Activated T-helper 1 cell treated with anti-CD3 and anti-CD28 coated beads, Interleukin-12 subunit alpha, Interleukin-12 subunit beta, Interleukin-2, Interleukin-4 antibody, amounts not matched to agents 30 ng/mL and 10 ng/mL and 1 ng/mL, durations not matched to agents 14 hours and 24 hours and 36 hours (primary cell): ENCODE results near the gene TBX4. TPM values are rescaled to one million over a fixed set of nuclear protein-coding genes. Genes with fewer than 3 reads are reported as not detected.

Experiments
- DNase-seq: peaks from one replicate; pipeline ENCODE4 v3.0.0; 2021; ENCODE audit warnings: low spot score
- H3K27ac Mint-ChIP-seq: one replicate; pipeline ENCODE4 v1.8.0; 2021; ENCODE audit warnings: mild to moderate bottlenecking, mixed read lengths
- H3K27me3 Mint-ChIP-seq: one replicate; pipeline ENCODE4 v1.8.0; 2022; ENCODE audit warnings: mild to moderate bottlenecking, moderate library complexity, mixed read lengths; ENCODE audit not compliant: insufficient read depth
- H3K36me3 Mint-ChIP-seq: one replicate; pipeline ENCODE4 v1.8.0; 2021; ENCODE audit warnings: low read depth, mixed read lengths
- H3K4me1 Mint-ChIP-seq: one replicate; pipeline ENCODE4 v1.8.0; 2021; ENCODE audit warnings: low read depth, mixed read lengths
- H3K4me3 Mint-ChIP-seq: one replicate; pipeline ENCODE4 v1.8.0; 2021; ENCODE audit warnings: mild to moderate bottlenecking, moderate library complexity, mixed read lengths
- H3K9me3 Mint-ChIP-seq: one replicate; pipeline ENCODE4 v1.8.0; 2021; ENCODE audit warnings: mixed read lengths
- intact Hi-C: fragments of 100-400 bp; cut with micrococcal nuclease; formaldehyde crosslinking; loops from one replicate; pipeline ENCODE4 v1.15.1; 2024
- total RNA-seq: library from RNA; stranded (reverse); gene quantifications from 2 replicates; pipeline ENCODE4 v1.2.3, GENCODE V29; 2022

TBX4 gene
- total RNA-seq, 1 donor from 2014 or later = not detected

DNA sequence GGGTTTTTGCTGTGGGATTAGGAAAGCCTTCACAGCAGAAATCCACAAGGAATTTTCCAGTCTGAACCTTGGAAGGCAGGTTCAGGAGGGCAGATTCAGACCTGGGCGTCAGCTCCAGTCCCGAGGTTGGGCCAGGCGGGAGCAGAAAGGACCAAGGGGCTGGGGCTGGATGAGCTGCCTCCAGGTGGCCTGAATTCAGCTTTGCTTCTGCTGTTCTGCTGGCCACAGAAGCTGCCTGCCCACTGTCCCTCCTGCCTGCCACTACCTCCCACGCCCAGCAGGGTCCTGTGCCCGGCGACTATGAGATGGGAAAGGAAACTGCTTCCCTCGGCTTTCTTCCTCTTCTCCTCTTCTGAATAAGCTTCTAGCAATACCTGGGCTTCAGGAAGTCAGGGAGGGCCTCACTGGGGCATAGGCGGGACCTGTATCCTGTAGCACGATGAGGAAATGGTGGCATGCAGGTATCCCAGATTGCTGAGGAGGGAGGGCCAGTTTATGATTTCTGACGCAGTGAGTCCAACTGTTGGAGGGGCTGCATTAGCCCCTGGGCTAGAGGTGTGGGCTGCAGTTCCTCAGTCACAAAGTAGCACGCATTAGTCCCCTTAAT is 18.4 kb downstream of the TBX4 start:
- Mint-ChIP-seq H3K27ac (no peak overlapping the region), H3K9me3 (no peaks in the 10 kb centered on the region), H3K27me3 (peaks cover 17% of the 10 kb centered on the region), H3K4me3 (no peak overlapping the region), H3K36me3 (no peaks in the 10 kb centered on the region), H3K4me1 (no peaks in the 10 kb centered on the region)
- DNase-seq = no peak
- intact Hi-C loops = no loop called here

- Mint-ChIP-seq H3K4me1 (no peaks in the 10 kb centered on the region), H3K4me3 (no peak overlapping the region), H3K9me3 (no peaks in the 10 kb centered on the region), H3K27ac (no peak overlapping the region), H3K27me3 (peaks cover 21% of the 10 kb centered on the region), H3K36me3 (no peaks in the 10 kb centered on the region)
- DNase-seq = no peak
- intact Hi-C loops = no loop called here
Measured at GRCh38 chr17:61474235-61474927, 22.2 kb downstream of the TBX4 start.

GRCh38 chr17:61474934-61475333 is 22.7 kb downstream of the TBX4 start:
- Mint-ChIP-seq H3K36me3 (no peaks in the 10 kb centered on the region), H3K27me3 (peaks cover 21% of the 10 kb centered on the region), H3K4me1 (no peaks in the 10 kb centered on the region), H3K27ac (no peak overlapping the region), H3K4me3 (no peak overlapping the region), H3K9me3 (no peaks in the 10 kb centered on the region)
- no peak for DNase-seq
- intact Hi-C loops = no loop called here

GRCh38 chr17:61475726-61476125 is 23.5 kb downstream of the TBX4 start:
- Mint-ChIP-seq H3K9me3 (no peaks in the 10 kb centered on the region), H3K36me3 (no peaks in the 10 kb centered on the region), H3K27me3 (peaks cover 21% of the 10 kb centered on the region), H3K4me1 (no peaks in the 10 kb centered on the region), H3K4me3 (no peak overlapping the region), H3K27ac (no peak overlapping the region)
- intact Hi-C loops = no loop called here
- DNase-seq = no peak

GRCh38 chr17:61476476-61477203 is 24.4 kb downstream of the TBX4 start:
- Mint-ChIP-seq H3K4me3 (no peak overlapping the region), H3K4me1 (no peaks in the 10 kb centered on the region), H3K27ac (no peak overlapping the region), H3K27me3 (peaks cover 19% of the 10 kb centered on the region), H3K9me3 (no peaks in the 10 kb centered on the region), H3K36me3 (no peaks in the 10 kb centered on the region)
- DNase-seq = no peak
- intact Hi-C loops = no loop called here

GRCh38 chr17:61477204-61477834 is 25.1 kb downstream of the TBX4 start:
- Mint-ChIP-seq H3K9me3 (no peaks in the 10 kb centered on the region), H3K4me3 (no peak overlapping the region), H3K4me1 (no peaks in the 10 kb centered on the region), H3K27me3 (peaks cover 15% of the 10 kb centered on the region), H3K36me3 (no peaks in the 10 kb centered on the region), H3K27ac (no peak overlapping the region)
- DNase-seq = no peak
- intact Hi-C loops = no loop called here

DNA sequence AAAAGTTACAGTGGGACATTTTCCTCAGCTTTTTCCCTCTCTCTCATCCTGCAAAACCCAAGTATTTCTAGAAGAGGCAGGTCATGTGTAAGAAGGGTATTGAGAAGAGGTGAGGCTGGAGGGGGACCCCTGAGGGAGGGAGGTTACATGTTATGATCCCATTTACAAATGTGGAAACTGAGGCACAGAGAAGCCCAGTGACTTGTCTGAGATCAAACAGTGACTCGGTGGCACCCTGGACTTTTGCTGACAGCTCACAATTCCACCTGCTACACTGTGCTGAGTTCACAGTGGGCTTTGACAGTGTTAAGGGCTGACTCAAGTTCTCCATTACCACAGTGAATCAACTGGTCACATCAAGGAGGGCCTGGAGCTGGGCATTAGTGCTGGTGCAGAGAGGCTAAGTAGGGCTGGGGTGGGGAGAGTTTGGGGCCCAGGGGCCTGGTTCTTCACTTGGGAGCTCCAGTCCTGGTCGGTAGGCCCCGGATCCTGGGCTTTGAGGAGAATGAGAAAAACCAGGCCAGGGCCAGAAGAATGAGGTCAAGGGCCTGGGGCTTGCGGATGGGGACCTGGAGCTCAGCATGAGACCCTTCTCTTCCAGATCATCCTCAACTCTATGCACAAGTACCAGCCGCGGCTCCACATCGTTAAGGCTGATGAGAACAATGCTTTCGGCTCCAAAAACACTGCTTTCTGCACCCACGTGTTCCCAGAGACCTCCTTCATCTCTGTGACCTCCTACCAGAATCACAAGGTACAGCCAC is 26.0 kb downstream of the TBX4 start:
- no peaks in the 10 kb centered on the region for H3K36me3 Mint-ChIP-seq
- no peak overlapping the region for H3K27ac Mint-ChIP-seq
- H3K9me3 Mint-ChIP-seq = no peaks in the 10 kb centered on the region
- H3K4me1 Mint-ChIP-seq = no peaks in the 10 kb centered on the region
- H3K4me3 Mint-ChIP-seq = no peak overlapping the region
- no peak for DNase-seq
- peaks cover 10% of the 10 kb centered on the region for H3K27me3 Mint-ChIP-seq
- intact Hi-C loops = no loop called here

DNA sequence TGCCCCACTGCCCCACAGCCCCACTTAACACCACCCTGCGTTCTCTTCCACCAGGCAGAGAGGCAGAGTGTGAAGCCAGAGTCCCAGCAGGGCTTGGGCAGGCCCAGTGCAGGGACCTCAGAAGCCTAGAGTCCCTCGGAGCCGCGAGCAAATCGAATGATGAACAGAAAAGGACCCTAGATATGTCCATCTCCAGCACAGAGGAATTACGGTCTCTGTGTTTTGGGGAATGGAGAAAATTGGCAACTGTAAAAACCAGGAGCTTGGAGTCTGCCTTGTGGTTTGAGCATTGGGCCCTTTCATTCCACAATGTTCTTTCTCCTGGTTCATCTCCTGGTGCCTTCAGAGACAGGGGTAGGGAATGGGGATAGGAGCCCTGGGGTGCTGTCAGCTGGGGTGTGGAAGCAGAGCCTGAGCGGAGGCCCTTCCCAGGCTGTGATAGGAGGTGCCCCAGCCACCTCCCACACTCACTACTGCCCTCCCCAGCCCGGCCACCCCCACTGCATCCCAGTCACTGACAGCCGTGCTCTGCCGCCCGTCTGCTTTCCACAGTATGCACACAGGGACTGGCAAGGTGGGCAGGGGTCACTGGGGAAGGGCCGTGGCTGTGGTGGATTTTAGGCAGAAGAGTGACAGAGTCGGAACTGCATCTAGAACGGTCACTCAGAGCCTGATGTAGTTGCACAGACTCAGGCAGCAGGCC is 26.7 kb downstream of the TBX4 start:
- H3K4me1 Mint-ChIP-seq = no peaks in the 10 kb centered on the region
- H3K36me3 Mint-ChIP-seq = no peaks in the 10 kb centered on the region
- no peak overlapping the region for H3K27ac Mint-ChIP-seq
- H3K27me3 Mint-ChIP-seq = peaks cover 10% of the 10 kb centered on the region
- DNase-seq = no peak
- intact Hi-C loops = no loop called here
- H3K9me3 Mint-ChIP-seq = no peaks in the 10 kb centered on the region
- H3K4me3 Mint-ChIP-seq = no peak overlapping the region

- no peak for DNase-seq
- no peak overlapping the region for H3K4me3 Mint-ChIP-seq
- no peaks in the 10 kb centered on the region for H3K36me3 Mint-ChIP-seq
- H3K4me1 Mint-ChIP-seq = no peaks in the 10 kb centered on the region
- no peaks in the 10 kb centered on the region for H3K9me3 Mint-ChIP-seq
- intact Hi-C loops = no loop called here
- H3K27me3 Mint-ChIP-seq = peaks cover 6% of the 10 kb centered on the region
- no peak overlapping the region for H3K27ac Mint-ChIP-seq
Measured at GRCh38 chr17:61479493-61480413, 27.5 kb downstream of the TBX4 start.

GRCh38 chr17:61480414-61480807 is 28.2 kb downstream of the TBX4 start:
- DNase-seq = no peak
- intact Hi-C loops = no loop called here
- peaks cover 8% of the 10 kb centered on the region for H3K27me3 Mint-ChIP-seq
- no peaks in the 10 kb centered on the region for H3K4me1 Mint-ChIP-seq
- no peaks in the 10 kb centered on the region for H3K36me3 Mint-ChIP-seq
- no peaks in the 10 kb centered on the region for H3K9me3 Mint-ChIP-seq
- H3K27ac Mint-ChIP-seq = no peak overlapping the region
- no peak overlapping the region for H3K4me3 Mint-ChIP-seq

GRCh38 chr17:61481421-61481820 is 29.2 kb downstream of the TBX4 start:
- Mint-ChIP-seq H3K9me3 (no peaks in the 10 kb centered on the region), H3K4me1 (no peaks in the 10 kb centered on the region), H3K27ac (no peak overlapping the region), H3K27me3 (peaks cover 7% of the 10 kb centered on the region), H3K4me3 (no peak overlapping the region), H3K36me3 (no peaks in the 10 kb centered on the region)
- intact Hi-C loops = no loop called here
- DNase-seq = no peak
